ENCODE results near the gene TSKU.

Gene TSKU

DNA sequence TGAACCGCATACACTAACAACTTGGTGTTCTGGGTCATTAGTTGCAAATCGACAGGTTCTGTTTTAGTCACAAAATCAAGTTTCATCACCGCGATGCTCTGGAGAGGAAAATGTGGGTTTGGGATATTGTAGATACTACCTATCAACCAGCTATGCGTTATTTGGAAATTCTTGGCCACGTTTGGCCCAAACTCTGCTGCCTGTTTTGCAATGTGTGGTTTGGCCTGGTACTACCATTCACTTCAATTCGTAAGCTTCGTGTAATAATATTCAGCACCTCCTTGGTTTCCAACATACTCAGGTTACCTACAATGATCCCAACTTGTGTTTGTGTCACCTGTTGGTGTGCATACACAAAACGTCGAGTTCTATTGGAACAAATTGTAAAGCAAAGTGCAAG is 61.4 kb downstream of the TSKU start:
- TF ChIP-seq, protein P1, sequence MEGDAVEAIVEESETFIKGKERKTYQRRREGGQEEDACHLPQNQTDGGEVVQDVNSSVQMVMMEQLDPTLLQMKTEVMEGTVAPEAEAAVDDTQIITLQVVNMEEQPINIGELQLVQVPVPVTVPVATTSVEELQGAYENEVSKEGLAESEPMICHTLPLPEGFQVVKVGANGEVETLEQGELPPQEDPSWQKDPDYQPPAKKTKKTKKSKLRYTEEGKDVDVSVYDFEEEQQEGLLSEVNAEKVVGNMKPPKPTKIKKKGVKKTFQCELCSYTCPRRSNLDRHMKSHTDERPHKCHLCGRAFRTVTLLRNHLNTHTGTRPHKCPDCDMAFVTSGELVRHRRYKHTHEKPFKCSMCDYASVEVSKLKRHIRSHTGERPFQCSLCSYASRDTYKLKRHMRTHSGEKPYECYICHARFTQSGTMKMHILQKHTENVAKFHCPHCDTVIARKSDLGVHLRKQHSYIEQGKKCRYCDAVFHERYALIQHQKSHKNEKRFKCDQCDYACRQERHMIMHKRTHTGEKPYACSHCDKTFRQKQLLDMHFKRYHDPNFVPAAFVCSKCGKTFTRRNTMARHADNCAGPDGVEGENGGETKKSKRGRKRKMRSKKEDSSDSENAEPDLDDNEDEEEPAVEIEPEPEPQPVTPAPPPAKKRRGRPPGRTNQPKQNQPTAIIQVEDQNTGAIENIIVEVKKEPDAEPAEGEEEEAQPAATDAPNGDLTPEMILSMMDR (IDR thresholded peaks at IDR 0.05; ENCODE audit: borderline replicate concordance, insufficient read depth, low read depth, low read length): no peak
- no peak overlapping the region for H3K4me3 ChIP-seq (ENCODE audit: low read depth, low read length)

DNA sequence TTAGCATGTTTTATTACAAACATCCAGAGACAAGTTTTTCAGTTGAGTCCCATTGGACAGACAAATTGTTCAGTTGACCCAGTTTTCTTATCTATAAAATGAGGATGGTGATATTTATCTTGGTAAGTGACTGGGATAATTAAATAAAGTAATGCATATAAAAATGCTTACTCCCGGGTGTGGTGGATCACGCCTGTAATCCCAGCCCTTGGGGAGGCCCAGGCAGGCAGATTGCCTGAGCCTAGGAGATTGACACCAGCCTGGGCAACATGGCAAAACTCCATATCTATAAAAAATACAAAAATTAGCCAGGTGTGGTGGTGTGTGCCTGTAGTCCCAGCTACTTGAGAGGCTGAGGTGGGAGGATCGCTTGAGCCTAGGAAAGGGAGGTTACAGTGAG is 61.9 kb downstream of the TSKU start:
- no peak overlapping the region for H3K4me3 ChIP-seq (ENCODE audit: low read depth, low read length)
- TF ChIP-seq, protein P1 (IDR thresholded peaks at IDR 0.05; ENCODE audit: borderline replicate concordance, insufficient read depth, low read depth, low read length): no peak

DNA sequence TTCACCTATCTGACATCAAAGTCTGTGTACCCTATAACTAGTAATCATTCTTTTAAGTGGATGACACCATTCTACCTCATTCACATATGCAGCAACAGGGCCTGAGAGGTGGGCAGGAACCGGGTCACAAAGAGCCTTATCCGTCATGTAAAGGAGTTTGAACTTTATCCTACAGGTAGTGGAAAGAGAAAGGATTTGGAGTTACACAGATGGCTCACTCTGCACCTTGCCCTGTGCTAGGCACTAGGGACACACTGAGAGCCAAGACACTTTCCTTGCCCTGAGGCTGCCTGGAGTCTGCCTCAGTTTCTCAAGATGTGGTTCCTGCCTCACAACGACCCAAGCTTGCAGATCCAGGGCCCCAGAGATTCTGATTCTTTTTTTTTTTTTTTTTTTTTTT is 63.3 kb downstream of the TSKU start:
- TF ChIP-seq, protein P1 (IDR thresholded peaks at IDR 0.05; ENCODE audit: borderline replicate concordance, insufficient read depth, low read depth, low read length): no peak
- H3K4me3 ChIP-seq (ENCODE audit: low read depth, low read length): no peak overlapping the region
